Keratinocyte (primary cell): Measurements from ENCODE around the gene TMEM131. TPM values are rescaled to one million over a fixed set of nuclear protein-coding genes. Genes with fewer than 3 reads are reported as not detected.

Source experiments
- DNase-seq: peaks from one replicate; pipeline ENCODE4 v3.0.0-alpha.2; 2011; ENCODE audit warnings: low read depth, missing footprints, low spot score
- FAIRE-seq: peaks from 2 replicates; lab custom pipeline; 2011; peaks lifted over from hg19 to GRCh38; lab: Jason Lieb, UNC
- H2AFZ ChIP-seq: 2 replicates; pipeline ENCODE4 v1.6.0; 2012; ENCODE audit warnings: low read length, control low read depth, inconsistent platforms; ENCODE audit not compliant: control insufficient read depth
- H3K27ac ChIP-seq: 2 replicates; pipeline ENCODE4 v1.5.1; 2011; ENCODE audit warnings: low read length; ENCODE audit not compliant: control insufficient read depth, insufficient read depth
- H3K27me3 ChIP-seq: 3 replicates; pipeline ENCODE4 v1.6.0; 2011; ENCODE audit warnings: low read length; ENCODE audit not compliant: control insufficient read depth, insufficient read depth; ENCODE audit errors: extremely low read depth
- H3K36me3 ChIP-seq, 2 experiments: 2 replicates in 1 of 2; 3 replicates in 1 of 2; pipeline ENCODE4 v1.5.1; 2011; ENCODE audit warnings: low read length in 2 of 2, mild to moderate bottlenecking in 1 of 2; ENCODE audit not compliant: control insufficient read depth in 2 of 2, insufficient read depth in 2 of 2; ENCODE audit errors: extremely low read depth in 1 of 2
- H3K4me1 ChIP-seq: 3 replicates; pipeline ENCODE4 v1.5.1; 2011; ENCODE audit warnings: low read length; ENCODE audit not compliant: control insufficient read depth, insufficient read depth; ENCODE audit errors: extremely low read depth
- H3K4me2 ChIP-seq: 3 replicates; pipeline ENCODE4 v1.6.0; 2011; ENCODE audit warnings: low read depth, low read length; ENCODE audit not compliant: control insufficient read depth, insufficient read depth; ENCODE audit errors: extremely low read depth
- H3K4me3 ChIP-seq, 3 experiments: fragments of 200-600 bp in 1 of 3; sonication (generic) in 1 of 3; 2 replicates in 2 of 3; 3 replicates in 1 of 3; pipeline ENCODE4 v1.5.1; 2011 to 2016; ENCODE audit warnings: low read length in 3 of 3, mild to moderate bottlenecking in 3 of 3, control low read depth in 2 of 3, inconsistent platforms in 1 of 3, low read depth in 1 of 3, mixed read lengths in 1 of 3, mixed run types in 1 of 3, moderate library complexity in 1 of 3; ENCODE audit not compliant: control insufficient read depth in 2 of 3, insufficient read depth in 2 of 3; ENCODE audit errors: extremely low read depth in 1 of 3
- H3K79me2 ChIP-seq: 2 replicates; pipeline ENCODE4 v1.6.0; 2012; ENCODE audit warnings: low read length; ENCODE audit not compliant: control insufficient read depth, insufficient read depth
- H3K9ac ChIP-seq: 3 replicates; pipeline ENCODE4 v1.6.0; 2011; ENCODE audit warnings: low read length; ENCODE audit not compliant: control insufficient read depth, insufficient read depth; ENCODE audit errors: extremely low read depth
- H3K9me1 ChIP-seq: 3 replicates; pipeline ENCODE4 v1.6.0; 2011; ENCODE audit warnings: low read length; ENCODE audit not compliant: control insufficient read depth, insufficient read depth; ENCODE audit errors: extremely low read depth
- H3K9me3 ChIP-seq: 2 replicates; pipeline ENCODE4 v1.5.1; 2012; ENCODE audit warnings: low read depth, low read length; ENCODE audit not compliant: control insufficient read depth
- H4K20me1 ChIP-seq: 3 replicates; pipeline ENCODE4 v1.6.0; 2011; ENCODE audit warnings: low read length; ENCODE audit not compliant: control insufficient read depth, insufficient read depth; ENCODE audit errors: extremely low read depth
- EZH2 ChIP-seq: IDR thresholded peaks from one replicate; pipeline ENCODE4 v1.6.1; 2012; ENCODE audit warnings: inconsistent platforms, mild to moderate bottlenecking, low read length, moderate library complexity
- dilution Hi-C: fragments of 300-500 bp; cut with MboI; formaldehyde crosslinking; loops from one replicate; pipeline ENCODE4 v1.7.0; 2020; ENCODE audit warnings: low sequenced_read_pairs; ENCODE audit not compliant: extremely low pct_ligation_motif_present
- polyA plus RNA-seq, 5 experiments: library from polyadenylated mRNA; depleted of rRNA in 3 of 5; stranded (reverse) in 3 of 5; stranded (forward) in 1 of 5; unstranded in 1 of 5; fragments of >200 nt; gene quantifications; 1 replicate in 1 of 5; 2 replicates in 3 of 5; 3 replicates in 1 of 5; pipeline versions ENCODE4 v1.2.1 to v1.2.3, GENCODE V29; 2011 to 2012; ENCODE audit warnings: missing spikeins in 2 of 5, low read depth in 1 of 5, low replicate concordance in 1 of 5
- TF ChIP-seq, protein P1 (sequence below), 3 experiments: IDR thresholded peaks in 1 of 3; conservative IDR thresholded peaks in 1 of 3; optimal IDR thresholded peaks in 1 of 3; 2 replicates in 2 of 3; 3 replicates in 1 of 3; pipeline versions ENCODE3 to v1.5.1; 2011; ENCODE audit warnings: low read length in 3 of 3, mild to moderate bottlenecking in 3 of 3, moderate library complexity in 2 of 3, control low read depth in 1 of 3, inconsistent platforms in 1 of 3; ENCODE audit not compliant: insufficient read depth in 2 of 3; ENCODE audit errors: extremely low read depth in 1 of 3

Gene TMEM131
- polyA plus RNA-seq, 1 donor (not counting 4 experiments of a cell fraction or from before 2014, with no cell fraction given), result 25.5 TPM

DNA sequence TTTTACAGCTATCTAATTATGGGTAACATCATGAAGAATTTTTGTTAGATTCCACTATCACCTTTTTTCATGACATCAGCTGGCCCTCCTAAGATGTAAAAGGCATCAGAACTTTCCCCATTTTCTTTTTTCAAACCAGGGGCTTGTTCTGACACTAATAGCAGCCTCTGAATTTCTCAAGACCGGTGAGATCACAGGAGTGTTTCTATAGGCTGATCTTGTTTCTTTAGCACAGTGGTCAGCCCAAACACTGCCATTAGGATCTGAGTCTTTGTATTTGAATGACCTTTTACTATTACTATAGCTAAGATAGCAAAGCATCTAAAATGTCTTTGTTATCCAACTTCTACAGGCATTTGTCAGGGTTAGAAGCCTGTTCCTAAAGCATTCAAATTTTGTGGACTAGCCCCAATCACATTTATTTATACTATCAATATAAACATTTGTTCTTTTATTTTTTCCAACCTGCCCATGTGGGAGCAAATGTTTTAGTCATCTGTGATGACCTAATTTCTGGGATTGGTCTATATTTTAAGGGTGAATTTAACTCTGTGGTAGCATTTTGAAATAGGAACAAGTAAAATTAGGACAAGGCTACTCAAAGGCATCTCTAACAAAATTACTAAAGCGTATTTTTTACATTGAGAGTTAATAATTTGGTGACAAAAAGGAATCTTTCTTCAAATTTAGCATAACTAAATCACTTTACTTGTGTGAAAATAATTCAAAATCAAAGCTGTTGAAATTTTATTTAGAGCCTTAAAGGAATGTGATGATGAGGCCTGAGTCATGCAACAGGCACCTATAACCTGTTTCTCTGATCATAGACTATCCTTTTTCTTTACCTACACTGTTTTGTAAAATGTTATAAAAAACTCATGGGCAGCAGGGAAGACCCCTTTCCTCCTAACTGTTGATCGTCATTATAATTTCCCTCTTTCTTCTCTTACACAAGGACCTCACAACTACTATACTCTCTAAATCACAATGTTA, 243.1 kb downstream of the TMEM131 start:
- Histone ChIP-seq H3K9ac (no peak overlapping the region), H3K9me1 (no peaks in the 10 kb centered on the region), H3K9me3 (no peaks in the 10 kb centered on the region), H3K4me2 (peak overlapping the region; percentile 22), H3K79me2 (no peaks in the 10 kb centered on the region), H2AFZ (no peak overlapping the region), H3K4me1 (peaks cover 28% of the 10 kb centered on the region), H3K36me3 (peaks cover 6 to 17% of the 10 kb centered on the region in 2 experiments), H3K4me3 (no peak overlapping the region), H3K27me3 (no peaks in the 10 kb centered on the region), H4K20me1 (no peaks in the 10 kb centered on the region), H3K27ac (peak overlapping the region; percentile 63)
- TF ChIP-seq, protein P1, sequence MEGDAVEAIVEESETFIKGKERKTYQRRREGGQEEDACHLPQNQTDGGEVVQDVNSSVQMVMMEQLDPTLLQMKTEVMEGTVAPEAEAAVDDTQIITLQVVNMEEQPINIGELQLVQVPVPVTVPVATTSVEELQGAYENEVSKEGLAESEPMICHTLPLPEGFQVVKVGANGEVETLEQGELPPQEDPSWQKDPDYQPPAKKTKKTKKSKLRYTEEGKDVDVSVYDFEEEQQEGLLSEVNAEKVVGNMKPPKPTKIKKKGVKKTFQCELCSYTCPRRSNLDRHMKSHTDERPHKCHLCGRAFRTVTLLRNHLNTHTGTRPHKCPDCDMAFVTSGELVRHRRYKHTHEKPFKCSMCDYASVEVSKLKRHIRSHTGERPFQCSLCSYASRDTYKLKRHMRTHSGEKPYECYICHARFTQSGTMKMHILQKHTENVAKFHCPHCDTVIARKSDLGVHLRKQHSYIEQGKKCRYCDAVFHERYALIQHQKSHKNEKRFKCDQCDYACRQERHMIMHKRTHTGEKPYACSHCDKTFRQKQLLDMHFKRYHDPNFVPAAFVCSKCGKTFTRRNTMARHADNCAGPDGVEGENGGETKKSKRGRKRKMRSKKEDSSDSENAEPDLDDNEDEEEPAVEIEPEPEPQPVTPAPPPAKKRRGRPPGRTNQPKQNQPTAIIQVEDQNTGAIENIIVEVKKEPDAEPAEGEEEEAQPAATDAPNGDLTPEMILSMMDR (optimal IDR thresholded peaks at IDR 0.05 in 1 of 3, IDR thresholded peaks at IDR 0.05 in 1 of 3, conservative IDR thresholded peaks at IDR 0.05 in 1 of 3; ENCODE audit: extremely low read depth in 1 of 3, insufficient read depth in 2 of 3, low read length in 3 of 3), result no peak
- TF ChIP-seq EZH2, result no peak
- FAIRE-seq, result peak; percentile 29
- dilution Hi-C loops, result no loop called here
- DNase-seq, result no peak

DNA sequence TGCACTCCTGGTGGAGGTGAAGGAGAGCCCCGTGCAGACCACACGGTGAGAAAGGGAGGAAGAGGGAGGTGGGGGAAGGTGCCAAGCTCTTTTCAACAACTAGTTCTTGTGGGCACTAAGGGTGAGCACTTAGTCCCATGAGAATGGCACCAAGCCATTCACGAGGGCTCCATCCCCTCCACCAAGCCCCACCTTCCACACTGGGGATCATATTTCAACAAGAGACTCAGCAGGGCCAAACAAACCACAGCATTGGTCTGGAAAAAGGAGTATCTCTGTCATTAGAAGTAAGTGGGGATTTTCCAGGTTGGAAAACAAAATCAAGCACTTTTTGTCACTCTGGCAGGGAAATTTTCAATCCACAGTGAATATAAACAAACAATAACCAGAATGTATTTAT, 244.0 kb downstream of the TMEM131 start:
- dilution Hi-C loops, result no loop called here
- FAIRE-seq (no peak), DNase-seq (no peak)
- TF ChIP-seq EZH2, result no peak
- TF ChIP-seq, protein P1 (optimal IDR thresholded peaks at IDR 0.05 in 1 of 3, IDR thresholded peaks at IDR 0.05 in 1 of 3, conservative IDR thresholded peaks at IDR 0.05 in 1 of 3; ENCODE audit: extremely low read depth in 1 of 3, insufficient read depth in 2 of 3, low read length in 3 of 3), result no peak
- no peaks in the 10 kb centered on the region for H3K27me3 ChIP-seq
- H3K4me1 ChIP-seq, result peaks cover 28% of the 10 kb centered on the region
- no peaks in the 10 kb centered on the region for H3K79me2 ChIP-seq
- H3K27ac ChIP-seq, result no peak overlapping the region
- no peaks in the 10 kb centered on the region for H3K9me1 ChIP-seq
- no peaks in the 10 kb centered on the region for H4K20me1 ChIP-seq
- no peaks in the 10 kb centered on the region for H3K9me3 ChIP-seq
- H3K36me3 ChIP-seq, result peaks cover 7 to 8% of the 10 kb centered on the region in 2 experiments
- H3K4me3 ChIP-seq, result no peak overlapping the region
- H3K9ac ChIP-seq, result no peak overlapping the region
- no peak overlapping the region for H2AFZ ChIP-seq
- no peak overlapping the region for H3K4me2 ChIP-seq
